HG03159 (cell line): Measurements from ENCODE around the gene SLAMF1.
"Not testable (repeated sequence)": the region's sequence is repeated elsewhere in the genome, so short reads cannot be mapped to it uniquely, and the experiment has no call there.

Experiments
- ATAC-seq: cut with Tn5 transposase; IDR thresholded peaks from one replicate; pipeline ENCODE4 v1.9.1; 2021; ENCODE audit warnings: mild to moderate bottlenecking, moderate library complexity; ENCODE audit not compliant: unreplicated experiment

Gene SLAMF1

GRCh38 chr1:160607011-160607671 is 39.7 kb downstream of the SLAMF1 start:
- ATAC-seq = peak; percentile 72

- peak; percentile 8 for ATAC-seq
Measured at GRCh38 chr1:160606611-160607010, 40.2 kb downstream of the SLAMF1 start.

- ATAC-seq = no peak
Measured at GRCh38 chr1:160605792-160606479, 40.9 kb downstream of the SLAMF1 start.

GRCh38 chr1:160605205-160605604 is 41.6 kb downstream of the SLAMF1 start:
- ATAC-seq = no peak

GRCh38 chr1:160597705-160598104 is 49.1 kb downstream of the SLAMF1 start:
- no peak for ATAC-seq

- ATAC-seq = no peak
Measured at GRCh38 chr1:160597051-160597450, 49.8 kb downstream of the SLAMF1 start.

GRCh38 chr1:160590488-160590887 is 56.4 kb downstream of the SLAMF1 start:
- no peak for ATAC-seq

GRCh38 chr1:160588468-160588867 is 58.4 kb downstream of the SLAMF1 start:
- no peak for ATAC-seq

- ATAC-seq = no peak
Measured at GRCh38 chr1:160584784-160585183, 62.1 kb downstream of the SLAMF1 start.

GRCh38 chr1:160582976-160583375 is 63.9 kb downstream of the SLAMF1 start:
- not testable (repeated sequence) for ATAC-seq

- ATAC-seq = no peak
Measured at GRCh38 chr1:160581961-160582360, 64.9 kb downstream of the SLAMF1 start.

GRCh38 chr1:160580221-160580812 is 66.5 kb downstream of the SLAMF1 start:
- ATAC-seq = no peak

- ATAC-seq = no peak
Measured at GRCh38 chr1:160579216-160579701, 67.6 kb downstream of the SLAMF1 start, which contains the start of gene CD84. Gene CD84, minus strand, starts transcription at chr1:160579496. Its CDS starts 59 bp downstream, at chr1:160579437.

GRCh38 chr1:160578525-160579191 is 68.2 kb downstream of the SLAMF1 start:
- ATAC-seq = no peak

- no peak for ATAC-seq
Measured at GRCh38 chr1:160578175-160578524, 68.7 kb downstream of the SLAMF1 start.

GRCh38 chr1:160577671-160578070 is 69.2 kb downstream of the SLAMF1 start:
- no peak for ATAC-seq

GRCh38 chr1:160576884-160577283 is 70.0 kb downstream of the SLAMF1 start:
- no peak for ATAC-seq

- ATAC-seq = no peak
Measured at GRCh38 chr1:160576390-160576789, 70.5 kb downstream of the SLAMF1 start.

GRCh38 chr1:160575112-160575664 is 71.7 kb downstream of the SLAMF1 start:
- no peak for ATAC-seq

GRCh38 chr1:160570840-160571239 is 76.0 kb downstream of the SLAMF1 start:
- ATAC-seq = no peak

- no peak for ATAC-seq
Measured at GRCh38 chr1:160569806-160570205, 77.0 kb downstream of the SLAMF1 start.
